ENCODE results near the gene WNK4. TPM values are rescaled to one million over a fixed set of nuclear protein-coding genes. Genes with fewer than 3 reads are reported as not detected.

WNK4 gene
- total RNA-seq, 4 donors from 2014 or later, result 0.16 to 0.85 (median 0.19) TPM; not detected in 1

GRCh38 chr17:42783791-42784138, 3.4 kb downstream of the WNK4 start:
- TF ChIP-seq CTCF (IDR thresholded peaks at IDR 0.05; ENCODE audit: low read depth), result no peak

DNA sequence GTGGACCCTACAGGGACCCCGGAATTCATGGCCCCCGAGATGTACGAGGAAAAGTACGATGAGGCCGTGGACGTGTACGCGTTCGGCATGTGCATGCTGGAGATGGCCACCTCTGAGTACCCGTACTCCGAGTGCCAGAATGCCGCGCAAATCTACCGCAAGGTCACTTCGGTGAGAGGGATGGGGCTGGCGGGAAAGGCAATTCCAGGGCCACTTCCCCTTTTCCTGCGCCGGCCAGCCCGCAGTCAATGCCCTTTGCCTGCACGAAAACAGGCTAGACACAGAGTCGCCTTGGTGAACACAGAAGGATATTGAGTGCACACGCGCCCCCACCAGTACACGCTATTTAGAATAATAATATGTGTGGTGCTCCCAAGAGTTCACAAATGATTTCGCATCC, 4.0 kb downstream of the WNK4 start:
- no peak for TF ChIP-seq CTCF (IDR thresholded peaks at IDR 0.05; ENCODE audit: low read depth)

DNA sequence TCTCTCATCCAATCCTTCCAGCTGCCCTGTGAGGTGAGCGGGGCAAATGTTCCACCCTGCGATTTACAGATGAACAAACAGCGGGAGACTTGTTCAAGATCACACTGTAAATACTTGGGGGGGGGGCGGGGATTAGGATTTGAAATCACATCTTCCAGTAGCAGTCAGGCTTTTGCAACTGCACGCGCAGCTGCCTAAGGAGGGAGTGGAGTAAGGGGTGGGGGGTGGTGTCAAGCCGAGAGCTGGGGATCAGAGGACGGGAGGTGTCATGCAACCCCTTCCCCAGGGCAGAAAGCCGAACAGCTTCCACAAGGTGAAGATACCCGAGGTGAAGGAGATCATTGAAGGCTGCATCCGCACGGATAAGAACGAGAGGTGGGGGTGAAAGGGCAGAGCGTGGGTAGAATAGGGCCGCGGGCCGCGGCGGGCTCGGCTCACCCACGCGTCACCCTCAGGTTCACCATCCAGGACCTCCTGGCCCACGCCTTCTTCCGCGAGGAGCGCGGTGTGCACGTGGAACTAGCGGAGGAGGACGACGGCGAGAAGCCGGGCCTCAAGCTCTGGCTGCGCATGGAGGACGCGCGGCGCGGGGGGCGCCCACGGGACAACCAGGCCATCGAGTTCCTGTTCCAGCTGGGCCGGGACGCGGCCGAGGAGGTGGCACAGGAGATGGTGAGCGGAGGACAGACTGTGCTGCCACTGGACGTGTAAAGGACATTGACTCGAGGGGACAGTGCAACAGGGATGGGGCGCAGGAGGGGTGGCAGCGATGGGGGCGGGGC, 4.6 kb downstream of the WNK4 start:
- TF ChIP-seq CTCF (IDR thresholded peaks at IDR 0.05; ENCODE audit: low read depth), result no peak

- TF ChIP-seq CTCF (IDR thresholded peaks at IDR 0.05; ENCODE audit: low read depth), result no peak
These were observed 6.9 kb downstream of the WNK4 start for GRCh38 chr17:42787266-42787665.

GRCh38 chr17:42791948-42792347, 11.5 kb downstream of the WNK4 start:
- TF ChIP-seq CTCF (IDR thresholded peaks at IDR 0.05; ENCODE audit: low read depth), result no peak

- no peak for TF ChIP-seq CTCF (IDR thresholded peaks at IDR 0.05; ENCODE audit: low read depth)
These were observed 12.1 kb downstream of the WNK4 start for GRCh38 chr17:42792545-42792944.

DNA sequence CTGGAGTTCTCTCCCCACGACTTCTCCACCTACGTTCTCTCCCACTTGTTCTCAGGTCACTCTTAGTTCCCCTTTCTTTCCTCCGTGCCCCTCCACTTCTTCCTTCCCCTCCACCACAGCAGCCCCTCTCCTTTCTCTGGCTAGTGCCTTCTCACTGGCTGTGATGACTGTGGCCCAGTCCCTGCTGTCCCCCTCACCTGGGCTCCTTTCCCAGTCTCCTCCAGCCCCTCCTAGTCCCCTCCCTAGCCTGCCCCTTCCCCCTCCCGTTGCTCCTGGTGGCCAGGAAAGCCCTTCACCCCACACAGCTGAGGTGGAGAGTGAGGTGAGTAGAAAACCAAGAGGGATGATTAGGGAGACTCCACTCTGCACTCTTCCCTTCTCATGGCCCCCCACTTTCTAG, 14.7 kb downstream of the WNK4 start:
- TF ChIP-seq CTCF (IDR thresholded peaks at IDR 0.05; ENCODE audit: low read depth), result no peak

Measured in subcutaneous adipose tissue (tissue), 4 donors.